ENCODE measurements around the gene OR2F2.

Gene OR2F2

GRCh38 chr7:143934526-143935325 lies at the start of gene OR2F2:
TSS of gene OR2F2 (plus strand) at chr7:143935233. CDS start at chr7:143935233, 0 bp downstream.
- no peak for DNase-seq

- DNase-seq: no peak
Observed at GRCh38 chr7:143885951-143886350, 49.1 kb upstream of the OR2F2 start.

GRCh38 chr7:143886826-143887477 lies 48.1 kb upstream of the OR2F2 start:
- DNase-seq: no peak

- DNase-seq: no peak
Observed at GRCh38 chr7:143889068-143889467, 46.0 kb upstream of the OR2F2 start.

GRCh38 chr7:143890558-143890957 lies 44.5 kb upstream of the OR2F2 start:
- DNase-seq: no peak

- DNase-seq: no peak
Observed at GRCh38 chr7:143891457-143891856, 43.6 kb upstream of the OR2F2 start.

GRCh38 chr7:143892527-143893300 lies 42.3 kb upstream of the OR2F2 start:
- DNase-seq: no peak

- DNase-seq: no peak
Observed at GRCh38 chr7:143896667-143897066, 38.4 kb upstream of the OR2F2 start.

GRCh38 chr7:143898810-143899209 lies 36.2 kb upstream of the OR2F2 start:
- no peak for DNase-seq

- DNase-seq: no peak
Observed at GRCh38 chr7:143900230-143900766, 34.7 kb upstream of the OR2F2 start.

- DNase-seq: no peak
Observed at GRCh38 chr7:143901332-143901667, 33.7 kb upstream of the OR2F2 start.

GRCh38 chr7:143901668-143902331 lies 33.2 kb upstream of the OR2F2 start, which contains the start of gene TCAF1:
TSS of gene TCAF1 (minus strand) at chr7:143902176. CDS start at chr7:143876608, 25,568 bp downstream.
- peak; percentile 96 for DNase-seq

GRCh38 chr7:143902332-143902899 lies 32.6 kb upstream of the OR2F2 start:
- DNase-seq: no peak

GRCh38 chr7:143905509-143905908 lies 29.5 kb upstream of the OR2F2 start:
- DNase-seq: no peak

- no peak for DNase-seq
Observed at GRCh38 chr7:143906151-143906550, 28.9 kb upstream of the OR2F2 start.

GRCh38 chr7:143906895-143907294 lies 28.1 kb upstream of the OR2F2 start:
- no peak for DNase-seq

GRCh38 chr7:143908120-143908519 lies 26.9 kb upstream of the OR2F2 start:
- DNase-seq: no peak

- no peak for DNase-seq
Observed at GRCh38 chr7:143909863-143910262, 25.2 kb upstream of the OR2F2 start.

GRCh38 chr7:143910473-143911248 lies 24.4 kb upstream of the OR2F2 start:
- no peak for DNase-seq

- no peak for DNase-seq
Observed at GRCh38 chr7:143913945-143914615, 21.0 kb upstream of the OR2F2 start.

All from stimulated activated CD4-positive, alpha-beta T cell treated with anti-CD3 and anti-CD28 coated beads, Interleukin-15, amount 100 ng/mL, for 24 hours (primary cell).